DOHH2 (cell line): ENCODE data around the gene TFB1M.

Source experiments
- EZH2phosphoT487 ChIP-seq: fragments of 200-600 bp; sonication (generic); IDR thresholded peaks from 2 replicates; pipeline ENCODE4 v1.6.1; 2017; ENCODE audit warnings: borderline replicate concordance, mild to moderate bottlenecking, antibody characterized with exemption, low read length, moderate library complexity, mixed read lengths
- TF ChIP-seq, protein P1 (sequence below): fragments of 200-600 bp; sonication (generic); IDR thresholded peaks from one replicate; pipeline ENCODE4 v1.5.1; 2014; ENCODE audit warnings: antibody characterized with exemption, mild to moderate bottlenecking, low read depth, low read length; ENCODE audit not compliant: poor library complexity, severe bottlenecking

DNA sequence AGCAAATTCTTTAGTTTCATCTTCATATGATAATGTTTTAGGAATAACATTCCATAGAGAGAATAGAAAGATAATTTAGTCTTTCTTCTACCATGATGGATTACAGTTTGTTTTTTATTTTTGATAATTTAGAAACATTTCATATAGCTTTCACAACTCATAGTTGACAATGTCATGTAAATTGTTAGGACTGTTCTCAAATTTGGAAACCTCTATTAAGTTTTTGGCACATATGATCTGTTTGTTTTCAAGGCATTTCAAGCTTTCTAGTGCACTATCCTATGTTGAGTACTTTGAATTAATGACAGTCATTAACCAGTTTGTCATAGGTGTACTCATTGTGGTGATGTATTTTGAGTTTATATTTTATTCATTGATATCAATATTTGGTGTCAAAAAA, 10.7 kb upstream of the TFB1M start:
- TF ChIP-seq, protein P1, sequence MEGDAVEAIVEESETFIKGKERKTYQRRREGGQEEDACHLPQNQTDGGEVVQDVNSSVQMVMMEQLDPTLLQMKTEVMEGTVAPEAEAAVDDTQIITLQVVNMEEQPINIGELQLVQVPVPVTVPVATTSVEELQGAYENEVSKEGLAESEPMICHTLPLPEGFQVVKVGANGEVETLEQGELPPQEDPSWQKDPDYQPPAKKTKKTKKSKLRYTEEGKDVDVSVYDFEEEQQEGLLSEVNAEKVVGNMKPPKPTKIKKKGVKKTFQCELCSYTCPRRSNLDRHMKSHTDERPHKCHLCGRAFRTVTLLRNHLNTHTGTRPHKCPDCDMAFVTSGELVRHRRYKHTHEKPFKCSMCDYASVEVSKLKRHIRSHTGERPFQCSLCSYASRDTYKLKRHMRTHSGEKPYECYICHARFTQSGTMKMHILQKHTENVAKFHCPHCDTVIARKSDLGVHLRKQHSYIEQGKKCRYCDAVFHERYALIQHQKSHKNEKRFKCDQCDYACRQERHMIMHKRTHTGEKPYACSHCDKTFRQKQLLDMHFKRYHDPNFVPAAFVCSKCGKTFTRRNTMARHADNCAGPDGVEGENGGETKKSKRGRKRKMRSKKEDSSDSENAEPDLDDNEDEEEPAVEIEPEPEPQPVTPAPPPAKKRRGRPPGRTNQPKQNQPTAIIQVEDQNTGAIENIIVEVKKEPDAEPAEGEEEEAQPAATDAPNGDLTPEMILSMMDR: no peak
- TF ChIP-seq EZH2phosphoT487: no peak
